ENCODE measurements around the gene NNT.
"Not testable (repeated sequence)": the region's sequence is repeated elsewhere in the genome, so short reads cannot be mapped to it uniquely, and the experiment has no call there.

The NNT gene

GRCh38 chr5:43652537-43653302 lies 49.7 kb downstream of the NNT start:
- DNase-seq (ENCODE audit: low read depth, low spot score): no peak
- no peak overlapping the region for H3K4me3 ChIP-seq (ENCODE audit: low read length)

GRCh38 chr5:43658509-43658908 lies 55.5 kb downstream of the NNT start:
- DNase-seq (ENCODE audit: low read depth, low spot score): no peak

GRCh38 chr5:43659075-43659474 lies 56.1 kb downstream of the NNT start:
- no peak overlapping the region for H3K4me3 ChIP-seq (ENCODE audit: low read length)
- no peak for DNase-seq (ENCODE audit: low read depth, low spot score)

More at GRCh38 chr5:43658509-43658908, 55.5 kb downstream of the NNT start:
- H3K4me3 ChIP-seq (ENCODE audit: low read length): no peak overlapping the region

DNA sequence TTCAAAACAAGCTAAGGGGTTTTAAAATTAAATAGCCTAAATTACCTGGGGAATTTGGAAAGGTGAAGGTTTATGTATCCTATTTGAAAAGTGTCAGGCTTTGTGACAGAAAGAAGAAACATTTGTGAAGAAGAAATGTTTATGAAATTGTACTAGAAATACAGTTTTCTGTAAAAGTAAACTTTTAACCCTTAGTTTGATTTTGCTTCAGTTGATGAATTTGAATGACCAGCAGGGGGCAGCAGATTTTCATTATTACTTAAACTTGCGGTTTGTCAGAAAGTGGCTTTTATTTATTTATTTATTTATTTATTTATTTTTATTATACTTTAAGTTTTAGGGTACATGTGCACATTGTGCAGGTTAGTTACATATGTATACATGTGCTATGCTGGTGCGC lies 58.1 kb downstream of the NNT start:
- H3K4me3 ChIP-seq (ENCODE audit: low read length): no peak overlapping the region
- DNase-seq (ENCODE audit: low read depth, low spot score): peak; percentile 35

DNA sequence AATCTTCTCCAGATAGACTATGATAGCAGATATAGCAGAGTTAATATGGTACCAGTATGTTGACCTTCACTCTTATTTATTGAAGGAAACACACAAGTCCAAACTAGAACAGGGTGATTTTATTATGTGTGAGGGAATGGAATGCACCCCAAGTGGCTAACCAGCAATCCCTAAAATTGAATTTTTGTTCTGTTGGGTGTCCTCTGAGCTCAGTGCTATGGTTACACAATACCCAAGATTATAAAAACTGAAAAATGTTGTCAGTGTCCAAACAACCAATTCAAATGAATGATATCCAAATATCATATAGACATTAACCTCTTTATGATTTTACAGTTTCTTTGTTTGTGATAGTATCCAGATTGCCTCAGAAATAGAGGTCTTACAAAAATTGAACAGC lies 60.9 kb downstream of the NNT start:
- no peak for DNase-seq (ENCODE audit: low read depth, low spot score)
- H3K4me3 ChIP-seq (ENCODE audit: low read length): no peak overlapping the region

- H3K4me3 ChIP-seq (ENCODE audit: low read length): no peak overlapping the region
- DNase-seq (ENCODE audit: low read depth, low spot score): no peak
Observed at GRCh38 chr5:43664501-43665040, 61.6 kb downstream of the NNT start.

DNA sequence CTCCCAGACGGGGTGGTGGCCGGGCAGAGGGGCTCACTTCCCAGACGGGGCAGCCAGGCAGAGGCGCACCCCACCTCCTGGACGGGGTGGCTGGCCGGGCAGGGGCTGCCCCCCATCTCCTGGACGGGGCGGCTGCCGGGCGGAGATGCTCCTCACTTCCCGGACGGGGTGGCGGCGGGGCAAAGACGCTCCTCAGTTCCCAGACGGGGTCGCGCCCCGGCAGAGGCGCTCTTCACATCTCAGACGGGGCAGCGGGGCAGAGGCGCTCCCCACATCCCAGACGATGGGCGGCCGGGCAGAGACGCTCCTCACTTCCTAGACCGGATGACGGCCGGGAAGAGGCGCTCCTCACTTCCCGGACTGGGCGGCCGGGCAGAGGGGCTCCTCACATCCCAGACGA lies 62.8 kb downstream of the NNT start:
- not testable (repeated sequence) for H3K4me3 ChIP-seq (ENCODE audit: low read length); DNase-seq (ENCODE audit: low read depth, low spot score)

- not testable (repeated sequence) for DNase-seq (ENCODE audit: low read depth, low spot score); H3K4me3 ChIP-seq (ENCODE audit: low read length)
Observed at GRCh38 chr5:43666728-43667127, 63.7 kb downstream of the NNT start.

GRCh38 chr5:43667379-43667778 lies 64.4 kb downstream of the NNT start:
- DNase-seq (ENCODE audit: low read depth, low spot score); H3K4me3 ChIP-seq (ENCODE audit: low read length): not testable (repeated sequence)

DNA sequence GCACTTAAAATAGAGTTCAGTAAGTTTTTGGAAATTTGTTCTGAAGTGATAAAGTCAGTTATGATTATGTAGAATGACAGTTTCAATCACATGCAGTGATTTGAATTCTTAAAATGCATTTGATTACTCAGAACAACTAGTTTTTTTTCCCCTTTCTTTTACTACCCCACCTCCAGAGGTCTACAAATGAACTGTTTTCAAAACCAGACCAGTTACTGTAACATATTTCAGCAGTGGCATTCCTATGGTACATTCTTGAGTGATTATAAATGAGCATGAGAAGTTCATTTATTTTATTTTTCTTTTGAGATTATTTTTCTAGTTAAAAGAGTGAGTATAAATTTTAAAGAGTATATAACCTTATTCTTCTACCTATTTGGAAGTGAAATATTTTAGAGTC lies 71.6 kb downstream of the NNT start:
- no peak for DNase-seq (ENCODE audit: low read depth, low spot score)
- H3K4me3 ChIP-seq (ENCODE audit: low read length): no peak overlapping the region

- no peak overlapping the region for H3K4me3 ChIP-seq (ENCODE audit: low read length)
- no peak for DNase-seq (ENCODE audit: low read depth, low spot score)
Observed at GRCh38 chr5:43675357-43675756, 72.4 kb downstream of the NNT start.

DNA sequence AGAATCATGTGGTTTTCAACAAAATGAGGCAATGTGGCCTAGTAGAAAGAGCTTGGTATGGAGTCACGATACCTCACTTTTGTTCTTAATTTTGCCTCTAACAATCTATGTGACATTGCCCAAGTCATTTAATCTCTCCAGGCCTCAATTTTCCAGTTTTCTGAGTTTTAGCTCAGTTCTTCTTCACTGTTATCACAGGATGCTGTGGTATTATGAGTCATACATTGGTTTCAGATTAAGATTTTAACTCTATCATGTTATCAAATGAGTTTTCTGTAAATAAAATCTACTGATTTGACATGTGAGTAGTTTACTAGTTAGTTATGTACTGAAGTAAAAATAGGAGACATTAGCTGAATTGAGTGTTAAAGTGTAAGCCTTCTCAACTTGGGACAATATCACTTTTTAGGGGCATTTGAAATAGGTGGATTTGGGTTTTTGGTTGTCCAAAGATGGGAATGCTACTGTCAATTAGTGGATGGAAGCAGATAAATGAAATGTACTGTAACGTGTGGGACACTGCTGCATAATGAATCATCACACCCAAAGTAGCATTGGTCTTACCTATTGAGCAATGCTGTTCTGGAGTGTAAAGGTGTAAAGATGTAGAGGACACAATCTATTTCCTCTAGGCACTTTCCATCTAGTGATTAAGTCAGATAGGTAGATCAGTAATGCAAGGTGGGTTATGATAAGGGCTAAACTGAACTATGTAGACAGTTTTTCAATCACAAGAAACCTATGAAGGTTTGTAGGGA lies 73.3 kb downstream of the NNT start:
- H3K4me3 ChIP-seq (ENCODE audit: low read length): no peak overlapping the region
- no peak for DNase-seq (ENCODE audit: low read depth, low spot score)

GRCh38 chr5:43677253-43677652 lies 74.3 kb downstream of the NNT start:
- no peak overlapping the region for H3K4me3 ChIP-seq (ENCODE audit: low read length)

DNA sequence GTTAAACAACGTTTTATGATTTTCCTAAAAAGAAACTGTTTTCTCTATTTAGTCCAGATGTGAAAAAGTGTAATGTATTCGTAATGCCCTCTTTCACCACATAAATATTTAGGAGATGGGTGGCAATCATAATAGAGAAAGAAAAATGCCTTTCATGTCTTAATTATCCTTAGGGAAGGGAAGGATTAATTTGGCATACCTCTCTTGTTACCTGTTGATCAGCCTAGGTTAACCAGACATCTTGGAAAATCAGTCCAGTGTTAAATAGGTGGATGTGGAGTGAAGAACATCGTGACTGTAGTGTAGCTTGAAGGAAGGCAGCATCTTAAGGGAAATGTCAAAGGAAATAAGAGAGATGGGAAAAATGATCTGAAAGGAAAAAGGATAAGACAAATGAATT lies 76.2 kb downstream of the NNT start:
- no peak for DNase-seq (ENCODE audit: low read depth, low spot score)
- H3K4me3 ChIP-seq (ENCODE audit: low read length): no peak overlapping the region

More at GRCh38 chr5:43677253-43677652, 74.3 kb downstream of the NNT start:
- no peak for DNase-seq (ENCODE audit: low read depth, low spot score)

GRCh38 chr5:43680286-43680685 lies 77.3 kb downstream of the NNT start:
- no peak overlapping the region for H3K4me3 ChIP-seq (ENCODE audit: low read length)
- DNase-seq (ENCODE audit: low read depth, low spot score): no peak

- no peak for DNase-seq (ENCODE audit: low read depth, low spot score)
Observed at GRCh38 chr5:43683884-43684471, 81.0 kb downstream of the NNT start.

DNA sequence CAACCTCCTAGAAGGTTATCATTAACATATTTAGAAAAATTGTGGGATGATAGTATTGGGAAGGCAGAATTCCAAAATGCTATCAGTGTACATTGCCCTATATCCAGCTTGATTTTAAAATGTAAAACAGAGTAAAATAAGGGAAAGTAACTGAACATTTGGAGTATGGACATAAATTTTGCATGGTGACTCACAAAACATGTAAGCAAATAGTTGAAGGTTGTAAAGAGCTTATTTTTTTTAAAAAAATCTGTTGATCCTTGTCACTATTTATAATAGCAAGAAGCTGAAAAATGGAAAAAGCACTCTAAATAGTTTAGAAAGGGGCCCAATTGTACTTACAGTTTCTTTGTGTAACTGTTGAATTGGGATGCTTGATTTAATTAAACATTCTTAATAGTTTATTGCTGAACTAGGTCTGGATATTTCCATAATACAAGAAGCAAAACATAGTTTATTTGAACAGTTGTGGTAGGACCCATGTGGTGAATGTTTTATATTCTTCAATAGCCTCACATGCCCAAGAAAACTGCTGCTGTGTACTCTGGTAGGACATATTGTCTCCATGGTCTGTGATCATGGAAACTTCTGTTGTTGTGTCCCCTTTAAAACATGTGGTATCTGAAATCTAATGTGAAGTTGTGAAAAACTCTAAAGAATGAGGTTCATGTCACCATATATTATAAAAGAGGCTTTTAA lies 82.4 kb downstream of the NNT start:
- H3K4me3 ChIP-seq (ENCODE audit: low read length): no peak overlapping the region
- no peak for DNase-seq (ENCODE audit: low read depth, low spot score)

More at GRCh38 chr5:43683884-43684471, 81.0 kb downstream of the NNT start:
- H3K4me3 ChIP-seq (ENCODE audit: low read length): no peak overlapping the region

DNA sequence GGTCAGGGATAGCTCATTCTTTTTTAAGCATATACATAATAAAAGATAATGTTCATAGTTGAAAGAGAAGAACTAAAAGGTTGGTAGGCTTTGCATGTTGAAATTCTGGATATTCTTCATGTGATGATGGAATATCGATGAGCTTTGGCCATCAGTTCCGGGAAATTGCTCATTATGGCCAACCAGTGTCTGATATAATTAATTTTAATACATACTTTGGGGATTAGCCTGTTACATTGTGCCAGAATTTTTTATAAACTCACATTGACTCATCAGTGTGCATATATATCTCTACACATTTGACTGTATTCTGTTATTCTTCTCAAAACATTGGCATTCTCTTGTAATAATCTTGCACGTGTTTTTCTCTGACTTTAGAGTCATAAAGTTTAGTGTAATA lies 84.3 kb downstream of the NNT start:
- no peak for DNase-seq (ENCODE audit: low read depth, low spot score)
- no peak overlapping the region for H3K4me3 ChIP-seq (ENCODE audit: low read length)

GRCh38 chr5:43691275-43691674 lies 88.3 kb downstream of the NNT start:
- no peak for DNase-seq (ENCODE audit: low read depth, low spot score)
- no peak overlapping the region for H3K4me3 ChIP-seq (ENCODE audit: low read length)

Data from Jurkat, Clone E6-1 (cell line).